Fibroblast of upper back skin (primary cell): ENCODE data around the gene PRPSAP1.

Experiments used
- DNase-seq: peaks from one replicate; pipeline ENCODE4 v3.0.0-alpha.2; 2013

Gene PRPSAP1

GRCh38 chr17:76353599-76354316 is at the start of gene PRPSAP1:
PRPSAP1 (minus strand) TSS chr17:76353916; CDS start chr17:76353703, 213 bp downstream.
- peak; percentile 87 for DNase-seq

GRCh38 chr17:76402711-76403110 is 49.0 kb upstream of the PRPSAP1 start:
- DNase-seq = no peak

GRCh38 chr17:76399175-76400172 is 45.8 kb upstream of the PRPSAP1 start:
- DNase-seq = no peak

GRCh38 chr17:76398523-76399174 is 44.9 kb upstream of the PRPSAP1 start:
- no peak for DNase-seq

- peak; percentile 82 for DNase-seq
Observed at GRCh38 chr17:76397687-76398522, 44.2 kb upstream of the PRPSAP1 start.

- DNase-seq = no peak
Observed at GRCh38 chr17:76397184-76397583, 43.5 kb upstream of the PRPSAP1 start.

GRCh38 chr17:76395980-76396379 is 42.3 kb upstream of the PRPSAP1 start:
- DNase-seq = no peak

- DNase-seq = no peak
Observed at GRCh38 chr17:76394166-76394565, 40.5 kb upstream of the PRPSAP1 start.

- DNase-seq = no peak
Observed at GRCh38 chr17:76391200-76391715, 37.5 kb upstream of the PRPSAP1 start.

GRCh38 chr17:76390003-76390421 is 36.3 kb upstream of the PRPSAP1 start:
- DNase-seq = no peak

GRCh38 chr17:76388966-76389888 is 35.5 kb upstream of the PRPSAP1 start:
- no peak for DNase-seq

- DNase-seq = no peak
Observed at GRCh38 chr17:76386966-76387765, 33.5 kb upstream of the PRPSAP1 start.

- DNase-seq = peak; percentile 77
Observed at GRCh38 chr17:76385892-76386786, 32.4 kb upstream of the PRPSAP1 start.

GRCh38 chr17:76384987-76385891 is 31.5 kb upstream of the PRPSAP1 start:
- DNase-seq = peak; percentile 62

- peak; percentile 84 for DNase-seq
Observed at GRCh38 chr17:76384222-76384986, 30.7 kb upstream of the PRPSAP1 start, which contains the start of gene SPHK1. SPHK1 (plus strand) TSS chr17:76384609; CDS start chr17:76385645, 1,036 bp downstream.

GRCh38 chr17:76383546-76384221 is 30.0 kb upstream of the PRPSAP1 start:
- peak; percentile 59 for DNase-seq
